GM19025 (cell line): Measurements from ENCODE around the gene MYCL.

Source experiments
- ATAC-seq: cut with Tn5 transposase; IDR thresholded peaks from one replicate; pipeline ENCODE4 v1.9.1; 2021; ENCODE audit warnings: mild to moderate bottlenecking, low read depth, moderate library complexity; ENCODE audit not compliant: unreplicated experiment

Gene MYCL

GRCh38 chr1:39901714-39902459 is at the start of gene MYCL:
Gene MYCL (minus strand): TSS chr1:39901917. CDS start chr1:39901434, 483 bp downstream.
- ATAC-seq, result peak; percentile 71

GRCh38 chr1:39949891-39950290 is 48.2 kb upstream of the MYCL start:
- ATAC-seq, result no peak

- no peak for ATAC-seq
Observed at GRCh38 chr1:39947260-39947659, 45.5 kb upstream of the MYCL start.

- no peak for ATAC-seq
Observed at GRCh38 chr1:39946216-39946615, 44.5 kb upstream of the MYCL start.

- ATAC-seq, result no peak
Observed at GRCh38 chr1:39944410-39945112, 42.8 kb upstream of the MYCL start.

GRCh38 chr1:39943471-39944290 is 42.0 kb upstream of the MYCL start:
- no peak for ATAC-seq

GRCh38 chr1:39940980-39941871 is 39.5 kb upstream of the MYCL start:
- no peak for ATAC-seq

GRCh38 chr1:39940253-39940652 is 38.5 kb upstream of the MYCL start:
- ATAC-seq, result no peak

- no peak for ATAC-seq
Observed at GRCh38 chr1:39938856-39939255, 37.1 kb upstream of the MYCL start.

- no peak for ATAC-seq
Observed at GRCh38 chr1:39936724-39937491, 35.2 kb upstream of the MYCL start.

GRCh38 chr1:39933956-39934941 is 32.5 kb upstream of the MYCL start:
- no peak for ATAC-seq

GRCh38 chr1:39928809-39929587 is 27.3 kb upstream of the MYCL start:
- no peak for ATAC-seq

GRCh38 chr1:39927538-39927937 is 25.8 kb upstream of the MYCL start:
- ATAC-seq, result no peak

- ATAC-seq, result no peak
Observed at GRCh38 chr1:39926820-39927219, 25.1 kb upstream of the MYCL start.

- ATAC-seq, result no peak
Observed at GRCh38 chr1:39926343-39926793, 24.7 kb upstream of the MYCL start.

GRCh38 chr1:39925721-39926342 is 24.1 kb upstream of the MYCL start:
- no peak for ATAC-seq

- ATAC-seq, result no peak
Observed at GRCh38 chr1:39922251-39922688, 20.6 kb upstream of the MYCL start.
